NCI-H446 (cell line): ENCODE measurements around the gene KCNQ1.
A peak's percentile ranks its signal among the peaks of the same experiment; 100 is the strongest.

ENCODE experiments used
- DNase-seq, 2 experiments: peaks; one replicate each; lab custom pipeline; 2025; lab: John Stamatoyannopoulos, UW

The KCNQ1 gene, protein sequence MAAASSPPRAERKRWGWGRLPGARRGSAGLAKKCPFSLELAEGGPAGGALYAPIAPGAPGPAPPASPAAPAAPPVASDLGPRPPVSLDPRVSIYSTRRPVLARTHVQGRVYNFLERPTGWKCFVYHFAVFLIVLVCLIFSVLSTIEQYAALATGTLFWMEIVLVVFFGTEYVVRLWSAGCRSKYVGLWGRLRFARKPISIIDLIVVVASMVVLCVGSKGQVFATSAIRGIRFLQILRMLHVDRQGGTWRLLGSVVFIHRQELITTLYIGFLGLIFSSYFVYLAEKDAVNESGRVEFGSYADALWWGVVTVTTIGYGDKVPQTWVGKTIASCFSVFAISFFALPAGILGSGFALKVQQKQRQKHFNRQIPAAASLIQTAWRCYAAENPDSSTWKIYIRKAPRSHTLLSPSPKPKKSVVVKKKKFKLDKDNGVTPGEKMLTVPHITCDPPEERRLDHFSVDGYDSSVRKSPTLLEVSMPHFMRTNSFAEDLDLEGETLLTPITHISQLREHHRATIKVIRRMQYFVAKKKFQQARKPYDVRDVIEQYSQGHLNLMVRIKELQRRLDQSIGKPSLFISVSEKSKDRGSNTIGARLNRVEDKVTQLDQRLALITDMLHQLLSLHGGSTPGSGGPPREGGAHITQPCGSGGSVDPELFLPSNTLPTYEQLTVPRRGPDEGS

DNA sequence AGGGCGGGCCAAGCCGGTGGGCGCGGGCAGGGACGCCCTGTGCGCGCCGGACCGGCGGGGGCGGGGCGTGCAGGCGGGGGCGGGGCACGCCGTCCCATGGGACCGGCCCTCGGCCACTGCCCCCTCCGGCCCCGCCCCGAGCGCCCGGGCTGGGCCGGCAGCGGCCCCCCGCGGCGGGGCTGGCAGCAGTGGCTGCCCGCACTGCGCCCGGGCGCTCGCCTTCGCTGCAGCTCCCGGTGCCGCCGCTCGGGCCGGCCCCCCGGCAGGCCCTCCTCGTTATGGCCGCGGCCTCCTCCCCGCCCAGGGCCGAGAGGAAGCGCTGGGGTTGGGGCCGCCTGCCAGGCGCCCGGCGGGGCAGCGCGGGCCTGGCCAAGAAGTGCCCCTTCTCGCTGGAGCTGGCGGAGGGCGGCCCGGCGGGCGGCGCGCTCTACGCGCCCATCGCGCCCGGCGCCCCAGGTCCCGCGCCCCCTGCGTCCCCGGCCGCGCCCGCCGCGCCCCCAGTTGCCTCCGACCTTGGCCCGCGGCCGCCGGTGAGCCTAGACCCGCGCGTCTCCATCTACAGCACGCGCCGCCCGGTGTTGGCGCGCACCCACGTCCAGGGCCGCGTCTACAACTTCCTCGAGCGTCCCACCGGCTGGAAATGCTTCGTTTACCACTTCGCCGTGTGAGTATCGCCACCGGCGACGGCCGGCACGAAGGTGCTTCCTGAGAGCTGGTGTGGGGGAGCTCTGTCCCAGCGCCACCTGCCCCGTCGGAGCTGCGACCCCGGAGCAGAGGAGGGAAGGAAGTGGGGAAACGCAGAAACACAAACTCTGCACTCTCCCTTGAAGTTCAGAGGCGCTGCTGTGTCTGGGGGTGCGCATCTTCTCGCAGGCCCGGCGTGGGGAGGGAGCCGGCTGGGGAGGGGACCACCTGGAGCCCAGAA lies at the start of gene KCNQ1:
Gene KCNQ1, plus strand, starts transcription at position 188 of the 925 bp plus-strand sequence. Its CDS starts 91 bp downstream, at position 279.
- DNase-seq, result no peak

DNA sequence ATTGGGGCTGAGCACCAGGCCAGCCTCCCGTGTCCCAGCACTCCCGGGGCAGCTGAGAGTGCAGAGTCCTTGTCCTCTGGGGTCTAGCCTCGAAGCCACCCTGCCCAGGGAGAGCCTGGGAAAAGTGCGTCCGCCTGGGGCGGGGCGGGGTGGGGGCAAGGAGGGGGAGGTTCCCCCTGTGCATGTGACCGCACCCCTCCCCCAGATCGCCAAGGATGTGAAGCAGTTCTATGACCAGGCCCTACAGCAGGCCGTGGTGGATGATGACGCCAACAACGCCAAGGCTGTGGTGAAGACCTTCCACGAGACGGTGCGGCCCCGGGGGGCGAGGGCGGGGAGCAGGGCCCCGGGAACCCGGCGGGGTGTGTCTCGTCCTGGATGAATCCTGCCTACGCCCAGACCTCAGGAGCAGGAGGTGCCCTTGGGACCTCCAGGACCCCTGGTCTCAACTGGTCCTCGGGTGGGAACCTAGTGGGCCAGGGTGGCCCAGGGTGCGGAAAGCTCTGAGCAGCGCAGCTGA lies 49.5 kb upstream of the KCNQ1 start:
- DNase-seq, result no peak

DNA sequence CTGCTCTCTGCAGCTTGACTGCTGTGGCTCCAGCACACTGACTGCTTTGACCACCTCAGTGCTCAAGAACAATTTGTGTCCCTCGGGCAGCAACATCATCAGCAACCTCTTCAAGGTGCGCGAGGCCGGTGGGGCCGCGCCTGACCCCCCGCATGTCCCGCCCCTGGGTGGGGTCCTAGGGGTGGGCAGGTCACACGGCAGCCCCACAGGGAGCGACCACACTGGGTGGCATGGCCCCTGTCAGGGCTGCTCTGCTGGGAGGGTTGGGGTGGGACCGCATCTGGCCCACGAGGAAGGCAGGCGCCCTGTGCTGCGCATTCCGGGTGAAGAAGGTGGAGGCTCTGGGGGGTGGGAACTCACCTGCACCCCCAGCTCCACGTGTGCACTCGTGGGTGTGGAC lies 49.0 kb upstream of the KCNQ1 start:
- DNase-seq, result no peak

DNA sequence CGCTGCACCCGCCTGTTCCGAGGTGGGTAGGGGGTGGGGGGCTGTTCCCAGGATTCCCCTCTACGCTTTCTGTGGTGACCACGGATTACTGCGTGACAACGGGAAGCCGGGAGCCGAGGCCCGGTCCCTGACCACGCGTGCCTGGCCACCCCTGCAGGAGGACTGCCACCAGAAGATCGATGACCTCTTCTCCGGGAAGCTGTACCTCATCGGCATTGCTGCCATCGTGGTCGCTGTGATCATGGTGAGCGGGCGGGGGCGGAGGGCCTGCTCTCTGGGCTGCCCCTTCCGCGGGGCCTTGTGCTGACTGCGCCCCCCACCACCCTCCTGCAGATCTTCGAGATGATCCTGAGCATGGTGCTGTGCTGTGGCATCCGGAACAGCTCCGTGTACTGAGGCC lies 48.3 kb upstream of the KCNQ1 start:
- DNase-seq, result no peak

DNA sequence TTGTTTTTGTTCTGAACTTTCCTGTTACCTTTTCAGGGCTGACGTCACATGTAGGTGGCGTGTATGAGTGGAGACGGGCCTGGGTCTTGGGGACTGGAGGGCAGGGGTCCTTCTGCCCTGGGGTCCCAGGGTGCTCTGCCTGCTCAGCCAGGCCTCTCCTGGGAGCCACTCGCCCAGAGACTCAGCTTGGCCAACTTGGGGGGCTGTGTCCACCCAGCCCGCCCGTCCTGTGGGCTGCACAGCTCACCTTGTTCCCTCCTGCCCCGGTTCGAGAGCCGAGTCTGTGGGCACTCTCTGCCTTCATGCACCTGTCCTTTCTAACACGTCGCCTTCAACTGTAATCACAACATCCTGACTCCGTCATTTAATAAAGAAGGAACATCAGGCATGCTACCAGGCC lies 47.8 kb upstream of the KCNQ1 start:
- DNase-seq, result no peak

DNA sequence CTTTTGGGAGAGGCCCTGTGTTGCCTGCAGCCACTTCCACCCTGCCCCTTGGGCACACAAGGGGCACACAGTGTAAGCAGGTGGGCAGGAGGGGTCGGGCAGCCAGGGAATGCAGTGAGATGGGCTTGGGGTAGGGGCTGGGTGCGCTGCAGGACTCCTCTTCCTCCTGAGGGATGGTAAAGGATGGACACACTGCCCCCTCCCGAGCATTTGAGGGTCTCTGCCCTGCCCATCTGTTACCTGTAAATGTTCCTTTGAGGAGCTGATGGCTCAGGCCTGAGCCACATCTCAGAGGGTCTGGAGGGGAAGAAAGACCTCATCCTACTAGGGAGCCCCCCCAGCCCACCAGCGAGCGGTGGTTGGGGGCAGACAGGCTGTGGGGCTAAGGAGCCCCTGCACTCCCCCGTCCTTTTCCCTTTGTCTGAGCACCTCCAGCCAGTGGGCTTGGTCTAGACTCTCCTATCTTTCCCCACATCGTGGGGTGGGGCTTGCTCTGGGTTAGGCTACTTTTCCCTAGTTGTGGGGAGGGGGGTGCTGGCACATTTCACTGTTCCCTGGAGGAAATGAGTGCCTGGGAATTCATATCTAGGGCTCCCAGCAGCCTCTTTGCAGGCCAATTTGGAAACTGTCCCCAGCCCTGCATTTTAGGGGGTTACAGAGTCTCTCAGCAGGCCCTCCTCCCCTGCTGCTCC lies 46.0 kb upstream of the KCNQ1 start:
- DNase-seq, result no peak

DNA sequence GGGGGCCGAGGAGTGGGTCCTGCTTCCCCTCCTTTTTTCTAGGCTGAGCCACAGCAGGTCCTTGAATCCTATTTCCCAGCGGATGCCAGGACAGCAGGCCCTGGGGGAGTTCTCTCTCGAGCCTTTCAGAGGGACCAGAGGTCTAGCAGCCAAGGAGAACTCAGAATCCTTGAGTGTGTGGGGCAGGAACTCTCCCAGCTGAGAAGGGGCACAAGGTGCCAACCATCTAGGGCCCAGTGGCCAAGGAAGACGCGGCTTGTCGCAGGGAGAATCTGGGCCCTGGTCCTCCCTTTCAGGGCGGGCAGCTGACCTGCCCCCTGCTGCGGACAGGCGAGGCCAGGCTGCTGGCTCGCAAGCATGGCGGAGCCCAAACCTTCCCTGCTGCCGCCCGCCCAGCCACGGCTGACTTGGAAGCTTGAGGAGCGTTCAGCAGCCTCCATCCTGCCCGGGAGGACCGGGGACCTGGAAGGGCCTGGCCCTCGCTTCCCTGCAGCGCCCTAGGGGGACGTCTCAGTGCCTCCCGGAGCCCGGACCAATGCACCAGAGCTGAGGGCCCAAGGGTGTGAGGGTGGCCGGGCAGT lies 45.2 kb upstream of the KCNQ1 start:
- no peak for DNase-seq

DNA sequence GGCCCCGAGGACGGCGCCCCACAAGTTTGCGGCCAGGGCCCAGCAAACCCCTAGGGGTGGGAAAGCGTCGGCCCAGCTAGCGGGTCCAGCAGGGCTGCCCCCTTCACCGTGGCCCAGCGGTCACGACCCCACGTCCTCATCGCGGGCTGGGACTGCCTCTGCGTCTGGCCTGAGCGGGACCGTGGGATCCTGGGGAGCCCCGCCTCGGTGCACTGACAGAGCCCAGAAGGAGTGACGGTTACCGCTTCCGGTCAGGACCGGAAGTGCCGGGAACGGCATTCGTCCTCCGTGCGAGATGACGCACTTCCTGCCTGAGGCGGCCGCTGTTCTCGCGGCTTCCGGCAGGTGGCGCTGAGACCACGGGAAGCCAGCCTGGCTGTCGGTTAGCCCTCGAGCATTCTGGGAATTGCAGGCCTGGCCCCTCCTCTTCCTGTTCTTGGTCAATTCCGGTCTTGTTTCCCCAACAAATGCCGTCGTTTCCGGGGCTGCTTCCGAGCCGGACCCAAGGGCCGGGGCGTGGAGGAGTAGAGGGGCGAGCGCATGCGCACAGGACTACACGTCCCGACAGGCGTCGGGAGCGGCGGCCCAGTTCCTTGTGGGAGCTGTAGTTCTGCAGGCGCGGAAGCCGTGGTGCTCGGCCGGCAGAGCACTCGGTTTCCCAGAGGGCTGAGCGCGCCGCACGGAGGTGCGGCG lies 44.6 kb upstream of the KCNQ1 start, which contains the start of gene TSSC4:
Gene TSSC4, plus strand, starts transcription at position 682 of the 693 bp plus-strand sequence. CDS start 1,884 bp downstream, outside the sequence.
- peak; percentile 99 to 100 for DNase-seq

DNA sequence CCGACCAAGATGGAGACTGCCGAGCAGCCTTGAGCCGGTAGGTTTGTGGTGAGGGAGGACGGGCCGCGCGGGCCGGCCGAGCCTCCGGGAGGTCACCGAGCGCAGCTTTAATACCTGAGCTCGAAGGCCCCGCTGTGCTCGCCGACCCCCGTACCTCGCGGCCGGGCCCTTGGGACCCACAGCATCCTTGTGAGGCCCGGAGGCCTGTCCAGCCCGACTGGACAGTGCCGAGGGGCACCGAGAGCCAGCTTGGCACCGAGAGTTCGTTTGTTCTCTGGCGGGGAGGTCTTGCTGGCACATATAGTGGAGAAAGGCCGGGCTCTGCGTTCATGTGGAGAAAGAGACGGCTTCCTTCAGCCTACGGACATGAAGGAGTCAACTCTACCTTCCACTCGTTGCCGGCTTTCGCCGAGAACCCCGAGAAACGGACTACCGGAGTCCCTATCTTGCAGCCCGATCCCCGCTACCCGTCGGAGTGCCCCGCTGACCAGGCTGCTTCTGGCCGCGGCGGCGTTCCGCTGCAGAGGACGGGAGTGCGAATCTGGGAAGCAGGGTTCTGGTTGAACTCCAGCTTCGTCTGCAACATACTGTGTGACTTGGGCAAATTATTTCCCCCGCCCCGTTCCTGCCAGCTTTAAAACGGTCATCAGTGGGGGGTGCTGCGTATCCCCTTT lies 43.9 kb upstream of the KCNQ1 start:
- DNase-seq, result no peak

DNA sequence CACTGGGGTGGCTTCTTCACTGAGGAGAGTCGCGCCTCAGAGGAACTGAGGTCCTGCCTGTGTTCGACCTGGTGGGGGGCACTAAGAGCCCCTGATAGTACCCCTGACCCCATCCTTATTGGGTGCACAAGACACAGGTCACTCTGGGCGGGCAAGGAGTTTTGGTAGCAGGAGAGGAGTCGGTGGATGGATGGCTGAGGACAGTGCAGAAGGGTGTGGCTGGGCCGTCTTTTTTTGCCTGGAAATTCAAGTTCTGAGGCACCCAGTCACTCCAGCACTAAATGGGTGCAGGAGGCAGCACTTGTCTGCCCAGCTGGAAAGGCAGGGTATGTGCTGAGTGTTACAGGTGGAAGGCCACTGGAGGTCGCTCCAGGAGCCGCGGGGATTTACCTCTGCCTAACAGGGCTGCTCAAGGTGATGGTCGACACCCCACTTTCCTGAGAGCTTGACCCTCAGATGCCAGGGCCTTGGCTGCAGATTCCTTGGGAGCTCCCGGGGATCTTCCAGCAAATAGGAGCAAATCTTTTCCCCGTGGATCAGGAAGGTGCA lies 43.3 kb upstream of the KCNQ1 start:
- DNase-seq, result no peak

DNA sequence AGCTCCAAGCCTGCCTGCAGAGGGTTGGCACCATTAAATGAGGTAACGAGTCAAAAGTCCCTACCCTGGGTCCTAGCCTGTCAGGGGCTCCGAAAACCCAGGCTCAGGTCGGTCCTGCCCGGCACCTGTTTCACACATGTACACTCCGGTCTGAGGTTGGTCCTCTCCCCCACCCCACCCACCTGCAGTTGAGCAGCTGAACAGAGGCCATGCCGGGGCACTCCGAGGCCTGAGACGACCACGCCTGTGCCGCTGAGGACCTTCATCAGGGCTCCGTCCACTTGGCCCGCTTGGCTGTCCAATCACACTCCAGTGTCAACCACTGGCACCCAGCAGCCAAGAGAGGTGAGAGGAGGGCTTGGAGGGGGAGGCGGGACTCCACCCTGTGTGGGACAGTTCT lies 42.7 kb upstream of the KCNQ1 start:
- no peak for DNase-seq

DNA sequence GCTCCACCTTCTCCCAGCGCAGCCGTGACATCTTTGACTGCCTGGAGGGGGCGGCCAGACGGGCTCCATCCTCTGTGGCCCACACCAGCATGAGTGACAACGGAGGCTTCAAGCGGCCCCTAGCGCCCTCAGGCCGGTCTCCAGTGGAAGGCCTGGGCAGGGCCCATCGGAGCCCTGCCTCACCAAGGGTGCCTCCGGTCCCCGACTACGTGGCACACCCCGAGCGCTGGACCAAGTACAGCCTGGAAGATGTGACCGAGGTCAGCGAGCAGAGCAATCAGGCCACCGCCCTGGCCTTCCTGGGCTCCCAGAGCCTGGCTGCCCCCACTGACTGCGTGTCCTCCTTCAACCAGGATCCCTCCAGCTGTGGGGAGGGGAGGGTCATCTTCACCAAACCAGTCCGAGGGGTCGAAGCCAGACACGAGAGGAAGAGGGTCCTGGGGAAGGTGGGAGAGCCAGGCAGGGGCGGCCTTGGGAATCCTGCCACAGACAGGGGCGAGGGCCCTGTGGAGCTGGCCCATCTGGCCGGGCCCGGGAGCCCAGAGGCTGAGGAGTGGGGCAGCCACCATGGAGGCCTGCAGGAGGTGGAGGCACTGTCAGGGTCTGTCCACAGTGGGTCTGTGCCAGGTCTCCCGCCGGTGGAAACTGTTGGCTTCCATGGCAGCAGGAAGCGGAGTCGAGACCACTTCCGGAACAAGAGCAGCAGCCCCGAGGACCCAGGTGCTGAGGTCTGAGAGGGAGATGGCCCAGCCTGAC lies 41.7 kb upstream of the KCNQ1 start:
- no peak for DNase-seq

DNA sequence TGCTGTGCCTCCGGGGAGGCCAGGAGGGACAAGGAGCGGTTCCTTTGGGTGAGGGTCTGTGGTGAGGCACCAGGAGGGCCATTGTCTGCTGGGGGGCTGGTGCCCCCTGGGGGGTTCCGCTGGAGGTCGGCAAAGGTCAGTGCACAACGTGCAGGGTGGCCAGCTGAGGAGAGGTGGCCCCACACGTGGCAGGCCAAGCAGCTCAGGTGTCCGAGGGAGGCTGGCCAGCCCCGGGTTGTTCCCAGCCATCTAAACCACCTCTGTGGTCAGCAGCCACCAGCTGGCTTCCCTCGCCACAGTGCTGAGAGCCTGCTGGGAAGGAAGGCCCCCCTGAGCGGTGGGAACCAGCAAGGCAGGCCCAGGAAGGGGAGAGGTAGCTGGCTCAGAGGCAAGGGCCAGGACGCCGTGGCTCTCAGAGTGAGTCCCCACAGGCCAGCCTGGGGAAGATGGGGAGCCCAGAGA lies 40.0 kb upstream of the KCNQ1 start:
- DNase-seq, result no peak

DNA sequence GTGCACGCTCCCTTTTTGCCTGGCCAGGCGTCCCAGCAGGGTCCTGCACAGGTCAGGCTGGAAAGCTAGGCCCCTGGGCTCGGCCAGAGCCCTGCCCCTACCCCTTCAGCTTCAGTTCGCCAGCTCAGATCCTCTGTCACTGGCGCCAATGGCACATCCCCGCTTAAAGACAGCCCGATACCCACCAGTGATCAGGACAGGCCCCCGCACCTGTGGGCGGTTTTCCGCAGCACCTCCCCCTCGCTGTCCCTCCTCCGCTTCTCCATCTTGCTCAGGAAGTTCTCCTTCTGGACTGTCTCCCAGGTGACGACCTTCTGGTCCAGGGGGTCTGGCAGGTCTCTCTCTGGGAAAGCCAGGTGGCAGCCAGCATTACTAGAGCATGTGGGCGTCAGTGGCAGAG lies 38.4 kb upstream of the KCNQ1 start:
- no peak for DNase-seq

DNA sequence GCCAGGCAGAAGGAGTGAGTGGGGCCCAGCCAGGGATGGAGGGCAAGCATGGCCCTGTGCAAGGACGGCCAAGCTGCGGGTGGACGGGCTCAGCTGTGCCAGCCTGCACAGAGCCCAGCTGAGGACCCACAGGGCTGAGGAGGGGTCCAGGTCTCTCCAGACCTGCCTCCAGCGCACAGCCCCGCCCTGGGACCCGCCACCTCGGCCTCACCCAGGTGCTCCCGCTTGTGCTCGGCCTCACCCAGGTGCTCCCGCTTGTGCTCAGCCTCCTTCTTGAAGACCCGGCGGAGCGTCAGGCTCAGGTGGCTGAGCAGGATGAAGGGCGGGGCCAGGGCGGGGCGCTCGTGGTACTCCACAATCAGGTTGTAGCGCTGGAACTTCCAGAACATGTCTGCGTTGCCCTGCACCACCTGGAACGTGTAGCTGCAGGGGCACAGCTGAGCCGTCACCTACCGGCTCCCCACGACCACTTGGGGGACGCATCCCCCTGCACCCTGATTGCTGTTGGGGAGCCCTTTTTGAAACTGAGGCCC lies 37.9 kb upstream of the KCNQ1 start:
- no peak for DNase-seq

DNA sequence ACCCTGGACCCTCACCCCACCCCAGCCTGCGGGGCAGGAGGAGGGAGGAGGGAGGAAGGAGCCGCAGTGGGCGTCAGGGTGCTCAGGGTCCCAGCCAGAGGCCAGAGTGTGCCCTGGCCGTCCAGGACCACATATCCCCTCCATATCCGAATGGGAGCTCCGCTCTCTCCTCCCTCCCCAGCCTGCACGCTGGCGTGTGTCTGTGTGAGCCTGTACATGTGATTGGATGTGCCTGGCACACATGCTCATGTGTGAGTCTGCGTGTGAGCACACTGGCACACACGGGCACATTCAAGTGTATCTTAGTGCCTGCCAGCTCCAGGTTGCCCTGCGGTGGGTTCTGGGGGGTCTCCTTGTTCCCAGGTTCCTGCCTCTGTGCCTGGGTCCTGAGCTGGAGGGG lies 36.1 kb upstream of the KCNQ1 start:
- no peak for DNase-seq

DNA sequence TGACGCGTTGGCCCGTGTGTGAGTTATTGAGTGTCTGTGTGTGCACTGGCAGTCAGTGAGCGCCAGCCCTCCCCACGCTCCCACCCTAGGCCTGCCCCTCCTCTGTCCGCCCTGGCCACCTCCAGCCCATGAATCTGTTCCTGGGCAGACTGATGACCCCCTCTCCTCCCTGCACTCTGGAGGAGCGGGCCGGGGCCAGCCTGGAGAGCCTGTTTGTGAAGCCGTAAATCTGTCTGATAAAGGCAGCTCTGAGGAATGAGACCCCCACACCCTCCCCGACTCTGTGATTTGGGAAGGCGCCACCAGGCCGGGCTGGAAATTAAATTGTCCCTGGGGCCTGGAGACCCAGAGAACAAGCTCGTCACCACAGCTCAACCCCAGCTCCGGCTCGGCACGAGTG lies 35.7 kb upstream of the KCNQ1 start:
- no peak for DNase-seq
